ENCODE measurements around the gene OR51D1. TPM values are rescaled to one million over a fixed set of nuclear protein-coding genes. Genes with fewer than 3 reads are reported as not detected.
A peak's percentile ranks its signal among the peaks of the same experiment; 100 is the strongest.

The OR51D1 gene, protein sequence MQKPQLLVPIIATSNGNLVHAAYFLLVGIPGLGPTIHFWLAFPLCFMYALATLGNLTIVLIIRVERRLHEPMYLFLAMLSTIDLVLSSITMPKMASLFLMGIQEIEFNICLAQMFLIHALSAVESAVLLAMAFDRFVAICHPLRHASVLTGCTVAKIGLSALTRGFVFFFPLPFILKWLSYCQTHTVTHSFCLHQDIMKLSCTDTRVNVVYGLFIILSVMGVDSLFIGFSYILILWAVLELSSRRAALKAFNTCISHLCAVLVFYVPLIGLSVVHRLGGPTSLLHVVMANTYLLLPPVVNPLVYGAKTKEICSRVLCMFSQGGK
- not detected for total RNA-seq
- polyA plus RNA-seq = not detected

DNA sequence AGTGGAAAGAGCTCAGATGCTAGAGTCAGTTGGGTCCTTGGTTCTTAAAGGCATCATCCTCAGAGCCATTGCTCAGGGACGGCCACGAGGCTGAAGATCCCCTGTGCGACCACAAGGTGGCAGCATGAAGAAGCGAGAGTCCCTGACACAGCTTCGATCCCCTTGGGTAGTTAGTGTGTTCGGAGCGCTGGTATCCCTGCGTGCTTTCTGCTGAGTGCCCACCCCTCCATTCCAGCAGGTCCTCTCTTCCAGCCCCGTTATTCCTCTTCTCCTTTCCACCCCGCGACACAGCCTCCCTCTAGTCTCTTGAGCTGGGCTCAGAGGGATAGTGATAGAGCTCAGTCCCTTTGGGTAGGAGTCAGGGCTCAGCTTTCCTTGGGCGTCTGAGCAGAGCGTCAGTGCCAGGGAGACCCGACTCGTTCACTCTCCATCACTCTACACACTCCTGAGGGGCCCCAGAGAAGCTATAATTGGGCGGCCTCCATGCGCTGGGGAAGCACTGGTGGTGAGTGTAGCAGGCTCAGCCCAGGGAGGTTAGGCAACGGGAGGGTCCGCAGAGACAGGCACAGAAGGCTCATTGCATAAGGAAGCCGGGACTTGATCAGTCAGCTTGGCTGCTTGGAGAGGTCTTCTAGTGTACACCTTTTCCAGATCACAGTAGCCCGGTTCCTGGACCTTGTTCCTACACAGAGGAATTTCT, at the start of gene OR51D1:
TSS of gene OR51D1 (plus strand) at position 516 of the 700 bp plus-strand sequence. CDS start 2,314 bp downstream, outside the sequence.
- WGBS, 2 donors = 24 to 28% methylated on average over 21 of the region's 21 CpGs
- no peak within 1 kb of the TSS for H3K27ac ChIP-seq
- H3K9me3 ChIP-seq = no peaks in the 10 kb centered on the region
- TF ChIP-seq, protein P1, sequence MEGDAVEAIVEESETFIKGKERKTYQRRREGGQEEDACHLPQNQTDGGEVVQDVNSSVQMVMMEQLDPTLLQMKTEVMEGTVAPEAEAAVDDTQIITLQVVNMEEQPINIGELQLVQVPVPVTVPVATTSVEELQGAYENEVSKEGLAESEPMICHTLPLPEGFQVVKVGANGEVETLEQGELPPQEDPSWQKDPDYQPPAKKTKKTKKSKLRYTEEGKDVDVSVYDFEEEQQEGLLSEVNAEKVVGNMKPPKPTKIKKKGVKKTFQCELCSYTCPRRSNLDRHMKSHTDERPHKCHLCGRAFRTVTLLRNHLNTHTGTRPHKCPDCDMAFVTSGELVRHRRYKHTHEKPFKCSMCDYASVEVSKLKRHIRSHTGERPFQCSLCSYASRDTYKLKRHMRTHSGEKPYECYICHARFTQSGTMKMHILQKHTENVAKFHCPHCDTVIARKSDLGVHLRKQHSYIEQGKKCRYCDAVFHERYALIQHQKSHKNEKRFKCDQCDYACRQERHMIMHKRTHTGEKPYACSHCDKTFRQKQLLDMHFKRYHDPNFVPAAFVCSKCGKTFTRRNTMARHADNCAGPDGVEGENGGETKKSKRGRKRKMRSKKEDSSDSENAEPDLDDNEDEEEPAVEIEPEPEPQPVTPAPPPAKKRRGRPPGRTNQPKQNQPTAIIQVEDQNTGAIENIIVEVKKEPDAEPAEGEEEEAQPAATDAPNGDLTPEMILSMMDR (IDR thresholded peaks at IDR 0.05) = peak; percentile 81 to 91 (median 89)
- H3K4me1 ChIP-seq = no peaks in the 10 kb centered on the region
- ATAC-seq (peak; percentile 94 to 100 (median 99)), DNase-seq (peak; percentile 42 to 86 (median 76)), FAIRE-seq (no peak)
- H3K27me3 ChIP-seq = peaks cover 0 to 5% (median 0%) of the 10 kb centered on the region in 4 donors
- H3K4me3 ChIP-seq = peak within 1 kb of the TSS in 1 of 4 donors; percentile 11
- intact Hi-C loops (cut with DNase I) = loop anchor here in 1 of 3 donors (5.0 kb wide), 1 partner anchor 365 kb away; no protein-coding TSS in a partner anchor
- no peaks in the 10 kb centered on the region for H3K36me3 ChIP-seq

DNA sequence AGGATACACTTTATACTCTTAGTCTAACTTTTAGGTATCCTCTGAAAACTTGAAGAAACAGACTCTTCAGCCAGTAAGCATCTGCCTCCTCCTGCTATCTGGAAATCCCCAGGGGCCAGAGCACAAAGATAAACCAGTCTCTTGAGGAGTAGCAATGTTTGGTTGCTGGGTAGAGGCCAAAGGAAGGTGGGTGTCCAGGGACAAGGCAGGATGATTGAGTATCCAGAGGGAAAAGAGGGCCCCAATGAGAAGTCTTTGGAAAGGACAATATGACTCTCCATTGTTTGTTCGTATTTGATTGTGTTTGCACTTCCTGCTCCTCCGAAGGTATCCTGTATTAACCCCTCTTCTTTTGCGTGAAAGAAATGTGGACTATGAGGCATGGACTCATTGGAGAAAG, 48.3 kb upstream of the OR51D1 start:
- Histone ChIP-seq H3K27me3 (no peaks in the 10 kb centered on the region), H3K4me3 (no peak overlapping the region), H3K4me1 (no peaks in the 10 kb centered on the region), H3K27ac (no peak overlapping the region), H3K36me3 (no peaks in the 10 kb centered on the region), H3K9me3 (no peaks in the 10 kb centered on the region)
- DNase-seq (no peak), ATAC-seq (no peak), FAIRE-seq (no peak)
- intact Hi-C loops (cut with DNase I) = no loop called here
- TF ChIP-seq, protein P1 (IDR thresholded peaks at IDR 0.05) = no peak
- WGBS, 2 donors = 34 to 40% methylated on average over 3 of the region's 3 CpGs

DNA sequence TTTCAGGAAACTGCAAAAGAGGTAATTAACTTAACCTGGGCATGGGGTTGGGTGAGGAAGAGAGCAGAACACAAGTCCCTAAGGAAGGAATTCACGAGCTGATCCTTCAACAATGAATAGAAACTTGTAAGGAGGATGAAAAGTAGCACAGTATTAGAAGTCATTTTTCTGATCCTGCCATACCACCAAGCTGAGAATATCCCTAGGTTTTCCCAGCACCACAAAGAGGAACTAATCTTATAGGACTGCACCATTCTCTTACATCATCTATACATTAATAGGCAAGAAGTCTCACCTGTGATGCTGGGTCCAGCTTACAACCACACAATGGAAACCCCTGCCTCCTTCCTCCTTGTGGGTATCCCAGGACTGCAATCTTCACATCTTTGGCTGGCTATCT, 43.5 kb upstream of the OR51D1 start, which contains the start of gene OR52I1:
TSS of gene OR52I1 (plus strand) at position 301 of the 400 bp plus-strand sequence. CDS start at position 301, 0 bp downstream.
- Histone ChIP-seq H3K36me3 (no peaks in the 10 kb centered on the region), H3K4me3 (no peak within 1 kb of the TSS), H3K4me1 (no peaks in the 10 kb centered on the region), H3K27me3 (no peaks in the 10 kb centered on the region), H3K27ac (no peak within 1 kb of the TSS), H3K9me3 (no peaks in the 10 kb centered on the region)
- intact Hi-C loops (cut with DNase I) = no loop called here
- FAIRE-seq = no peak
- ATAC-seq = no peak
- TF ChIP-seq, protein P1 (IDR thresholded peaks at IDR 0.05) = no peak
- no peak for DNase-seq
- 67 to 88% methylated on average over 1 of the region's 1 CpG for WGBS, 2 donors

- DNase-seq (no peak), FAIRE-seq (no peak), ATAC-seq (no peak)
- Histone ChIP-seq H3K9me3 (no peaks in the 10 kb centered on the region), H3K4me1 (peaks cover 4 to 20% (median 15%) of the 10 kb centered on the region in 3 donors), H3K4me3 (no peak overlapping the region), H3K27ac (no peak overlapping the region), H3K36me3 (peaks cover 0 to 21% (median 11%) of the 10 kb centered on the region in 3 donors), H3K27me3 (no peaks in the 10 kb centered on the region)
- 87 to 90% methylated on average over 4 of the region's 4 CpGs for WGBS, 2 donors
- TF ChIP-seq, protein P1 (IDR thresholded peaks at IDR 0.05) = no peak
- intact Hi-C loops (cut with DNase I) = no loop called here
Measured at GRCh38 chr11:4605057-4605456, 32.2 kb upstream of the OR51D1 start.

All from pancreas (tissue), 10 donors.